NB4 (cell line): ENCODE measurements around the gene MTHFD2L.

Experiments used
- CTCF ChIP-seq: IDR thresholded peaks from one replicate; pipeline ENCODE4 v1.5.1; 2012; ENCODE audit warnings: low read depth, low read length
- MYC ChIP-seq: IDR thresholded peaks from 2 replicates; pipeline ENCODE4 v1.6.1; 2011; ENCODE audit warnings: low read depth, low read length
- POLR2A ChIP-seq: IDR thresholded peaks from 2 replicates; pipeline ENCODE4 v1.6.1; 2011; ENCODE audit warnings: mild to moderate bottlenecking; ENCODE audit not compliant: insufficient read length; ENCODE audit errors: extremely low read depth

- no peak for TF ChIP-seq CTCF
- no peak for TF ChIP-seq POLR2A
- TF ChIP-seq MYC = no peak
These were observed 17.5 kb downstream of the MTHFD2L start for GRCh38 chr4:74175379-74175778.
